Endothelial cell of umbilical vein (primary cell): Measurements from ENCODE around the gene CD151.

Experiments
- EZH2 ChIP-seq: IDR thresholded peaks from 2 replicates; pipeline ENCODE4 v1.6.1; 2012; ENCODE audit warnings: borderline replicate concordance, low read depth, mild to moderate bottlenecking, moderate library complexity, low read length, inconsistent platforms; ENCODE audit not compliant: severe bottlenecking
- FOS ChIP-seq: IDR thresholded peaks from 2 replicates; pipeline ENCODE4 v1.6.1; 2011; ENCODE audit warnings: mild to moderate bottlenecking, low read length, moderate library complexity, borderline replicate concordance; ENCODE audit not compliant: insufficient read depth
- JUN ChIP-seq: IDR thresholded peaks from 2 replicates; pipeline ENCODE4 v1.6.1; 2011; ENCODE audit warnings: borderline replicate concordance, low read depth; ENCODE audit not compliant: insufficient read length, insufficient read depth
- MYC ChIP-seq: IDR thresholded peaks from one replicate; pipeline ENCODE4 v1.6.1; 2011; ENCODE audit warnings: mild to moderate bottlenecking, low read depth, low read length
- POLR2A ChIP-seq: IDR thresholded peaks from 2 replicates; pipeline ENCODE4 v1.6.1; 2012; ENCODE audit warnings: low read depth, mild to moderate bottlenecking, control low read depth, low read length
- POLR2AphosphoS5 ChIP-seq: IDR thresholded peaks from 2 replicates; pipeline ENCODE4 v1.6.1; 2012; ENCODE audit warnings: low read depth, mild to moderate bottlenecking, control low read depth, low read length, moderate library complexity; ENCODE audit not compliant: insufficient read depth
- TF ChIP-seq, protein P1 (sequence below), 2 donors: IDR thresholded peaks; 1 replicate in 1 of 2; 2 replicates in 1 of 2; pipeline ENCODE4 v1.5.1; 2011; ENCODE audit warnings: low read length in 2 of 2, mild to moderate bottlenecking in 2 of 2, moderate library complexity in 2 of 2, control low read depth in 1 of 2, inconsistent platforms in 1 of 2, low read depth in 1 of 2; ENCODE audit not compliant: insufficient read depth in 1 of 2; ENCODE audit errors: extremely low read depth in 1 of 2
- TF ChIP-seq, protein P2 (sequence below): IDR thresholded peaks from 2 replicates; pipeline ENCODE4 v1.6.1; 2011; ENCODE audit not compliant: insufficient read depth, insufficient read length

DNA sequence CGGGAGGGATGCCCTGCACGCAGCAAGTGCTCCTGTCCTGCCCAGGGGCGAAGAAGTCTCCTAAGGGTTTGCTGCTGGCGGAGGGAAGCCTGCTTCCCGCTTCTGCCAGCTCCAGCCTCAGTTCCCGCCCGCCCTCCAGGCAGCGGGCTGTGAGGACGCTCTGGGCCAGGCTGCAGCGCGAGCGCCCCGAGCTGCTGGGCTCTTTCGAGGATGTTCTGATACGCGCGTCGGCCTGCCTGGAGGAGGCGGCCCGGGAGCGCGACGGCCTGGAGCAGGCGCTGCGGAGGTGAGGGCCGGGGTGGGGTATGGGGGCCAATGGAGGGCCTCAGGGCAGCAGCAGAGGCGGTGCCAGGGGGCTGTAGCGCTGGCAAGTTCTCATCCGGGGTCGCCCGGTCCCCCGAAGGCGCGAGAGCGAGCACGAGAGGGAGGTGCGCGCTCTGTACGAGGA is 2.9 kb upstream of the CD151 start:
- TF ChIP-seq POLR2A: peak; percentile 57
- no peak for TF ChIP-seq EZH2
- TF ChIP-seq POLR2AphosphoS5: no peak
- TF ChIP-seq, protein P1, sequence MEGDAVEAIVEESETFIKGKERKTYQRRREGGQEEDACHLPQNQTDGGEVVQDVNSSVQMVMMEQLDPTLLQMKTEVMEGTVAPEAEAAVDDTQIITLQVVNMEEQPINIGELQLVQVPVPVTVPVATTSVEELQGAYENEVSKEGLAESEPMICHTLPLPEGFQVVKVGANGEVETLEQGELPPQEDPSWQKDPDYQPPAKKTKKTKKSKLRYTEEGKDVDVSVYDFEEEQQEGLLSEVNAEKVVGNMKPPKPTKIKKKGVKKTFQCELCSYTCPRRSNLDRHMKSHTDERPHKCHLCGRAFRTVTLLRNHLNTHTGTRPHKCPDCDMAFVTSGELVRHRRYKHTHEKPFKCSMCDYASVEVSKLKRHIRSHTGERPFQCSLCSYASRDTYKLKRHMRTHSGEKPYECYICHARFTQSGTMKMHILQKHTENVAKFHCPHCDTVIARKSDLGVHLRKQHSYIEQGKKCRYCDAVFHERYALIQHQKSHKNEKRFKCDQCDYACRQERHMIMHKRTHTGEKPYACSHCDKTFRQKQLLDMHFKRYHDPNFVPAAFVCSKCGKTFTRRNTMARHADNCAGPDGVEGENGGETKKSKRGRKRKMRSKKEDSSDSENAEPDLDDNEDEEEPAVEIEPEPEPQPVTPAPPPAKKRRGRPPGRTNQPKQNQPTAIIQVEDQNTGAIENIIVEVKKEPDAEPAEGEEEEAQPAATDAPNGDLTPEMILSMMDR (IDR thresholded peaks at IDR 0.05; ENCODE audit: extremely low read depth in 1 of 2, insufficient read depth in 1 of 2, low read depth in 1 of 2, low read length in 2 of 2): no peak
- TF ChIP-seq, protein P2, sequence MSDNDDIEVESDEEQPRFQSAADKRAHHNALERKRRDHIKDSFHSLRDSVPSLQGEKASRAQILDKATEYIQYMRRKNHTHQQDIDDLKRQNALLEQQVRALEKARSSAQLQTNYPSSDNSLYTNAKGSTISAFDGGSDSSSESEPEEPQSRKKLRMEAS: no peak
- no peak for TF ChIP-seq MYC
- TF ChIP-seq JUN: no peak
- TF ChIP-seq FOS: no peak
